Activated CD4-positive, alpha-beta T cell treated with anti-CD3 and anti-CD28 coated beads for 48 hours (primary cell): Measurements from ENCODE around the gene POLR3GL.
"Not testable (repeated sequence)": the region's sequence is repeated elsewhere in the genome, so short reads cannot be mapped to it uniquely, and the experiment has no call there.

Source experiments
- DNase-seq: peaks from one replicate; pipeline ENCODE4 v3.0.0-alpha.2; 2020

POLR3GL gene

GRCh38 chr1:146021622-146022402 lies 57.3 kb downstream of the POLR3GL start, which contains the start of gene HJV:
HJV (minus strand) TSS chr1:146021735; CDS start chr1:146020231, 1,504 bp downstream.
- DNase-seq: no peak

- DNase-seq: no peak
Measured at GRCh38 chr1:146022403-146023127, 58.1 kb downstream of the POLR3GL start.

DNA sequence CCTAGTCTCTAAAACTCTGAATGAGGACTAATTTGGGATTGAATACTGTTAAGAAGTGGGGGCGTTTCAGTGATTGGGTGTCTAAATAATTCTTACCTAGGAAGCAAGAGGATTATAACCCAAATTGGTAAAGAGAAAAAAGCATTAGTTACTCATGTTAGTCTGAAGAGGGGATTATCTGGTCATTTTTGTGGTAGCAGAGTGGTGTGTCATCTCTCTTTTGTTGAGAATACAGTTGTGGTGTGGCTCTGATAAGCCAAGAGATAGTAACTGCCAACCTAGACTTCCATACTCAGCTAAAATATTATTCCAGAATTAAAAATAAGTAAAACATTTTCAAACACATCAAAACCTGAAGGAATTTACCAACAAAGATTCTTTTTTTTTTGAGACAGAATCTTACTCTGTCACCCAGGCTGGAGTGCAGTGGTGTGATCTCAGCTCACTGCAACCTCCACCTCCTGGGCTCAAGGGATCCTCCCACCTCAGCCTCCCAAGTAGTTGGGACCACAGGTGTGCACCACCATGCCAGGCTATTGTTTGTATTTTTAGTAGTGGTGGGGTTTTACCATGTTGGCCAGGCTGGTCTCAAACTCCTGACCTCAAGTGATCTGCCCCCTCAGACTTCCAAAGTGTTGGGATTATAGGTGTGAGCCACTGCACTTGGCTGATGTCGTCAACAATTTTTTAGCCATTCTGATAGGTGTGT lies 61.5 kb downstream of the POLR3GL start:
- not testable (repeated sequence) for DNase-seq

- not testable (repeated sequence) for DNase-seq
Measured at GRCh38 chr1:146026650-146027049, 62.2 kb downstream of the POLR3GL start.
